GM12865 (cell line): Measurements from ENCODE around the gene SUPT20H.
A peak's percentile ranks its signal among the peaks of the same experiment; 100 is the strongest.

ENCODE experiments used
- DNase-seq: peaks from one replicate; pipeline ENCODE4 v3.0.0; 2010; ENCODE audit warnings: low read depth
- H3K4me3 ChIP-seq: 2 replicates; pipeline ENCODE4 v1.5.1; 2011; ENCODE audit warnings: mild to moderate bottlenecking, low read depth, low read length, control low read depth
- CTCF ChIP-seq: IDR thresholded peaks from 2 replicates; pipeline ENCODE4 v1.5.1; 2011; ENCODE audit warnings: low read length, control low read depth, low read depth, inconsistent platforms; ENCODE audit not compliant: insufficient read depth; ENCODE audit errors: missing control alignments

The SUPT20H gene

GRCh38 chr13:37072024-37072423 lies 12.5 kb upstream of the SUPT20H start:
- no peak overlapping the region for H3K4me3 ChIP-seq
- TF ChIP-seq CTCF = no peak
- no peak for DNase-seq

- no peak for DNase-seq
- no peak overlapping the region for H3K4me3 ChIP-seq
- TF ChIP-seq CTCF = no peak
These were observed 11.5 kb upstream of the SUPT20H start for GRCh38 chr13:37070956-37071355.

GRCh38 chr13:37070145-37070695 lies 10.7 kb upstream of the SUPT20H start:
- DNase-seq = no peak
- H3K4me3 ChIP-seq = no peak overlapping the region
- no peak for TF ChIP-seq CTCF

GRCh38 chr13:37069597-37070103 lies 10.2 kb upstream of the SUPT20H start:
- no peak for DNase-seq
- H3K4me3 ChIP-seq = no peak overlapping the region
- no peak for TF ChIP-seq CTCF

GRCh38 chr13:37068962-37069361 lies 9.5 kb upstream of the SUPT20H start:
- DNase-seq = no peak
- peak; percentile 19 for TF ChIP-seq CTCF

GRCh38 chr13:37067874-37068273 lies 8.4 kb upstream of the SUPT20H start:
- no peak for TF ChIP-seq CTCF
- DNase-seq = no peak
- H3K4me3 ChIP-seq = no peak overlapping the region

More at GRCh38 chr13:37068962-37069361, 9.5 kb upstream of the SUPT20H start:
- no peak overlapping the region for H3K4me3 ChIP-seq
